ENCODE results near the gene GSTK1.

The GSTK1 gene

DNA sequence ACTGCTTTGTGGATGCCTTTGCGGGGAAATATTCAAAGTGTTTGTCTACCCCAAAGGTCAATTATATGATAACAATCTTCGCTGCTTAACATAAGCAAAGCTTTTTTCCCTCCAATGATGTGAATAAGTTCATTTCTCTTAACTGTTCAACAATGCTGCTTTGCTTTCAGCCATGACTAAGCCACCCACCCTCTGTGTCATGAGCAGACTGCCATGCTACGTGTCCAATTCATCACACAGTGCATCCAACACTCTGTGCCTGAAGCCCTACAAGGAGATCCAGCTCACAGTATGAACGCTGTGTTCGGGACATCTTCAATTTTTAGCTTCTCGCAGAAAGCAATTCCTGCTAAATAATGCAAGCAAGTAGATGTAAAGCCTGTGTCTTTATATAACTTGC, 47.1 kb upstream of the GSTK1 start:
- Histone ChIP-seq H3K4me3 (ENCODE audit: low read depth, low read length) (no peak overlapping the region), H3K36me3 (ENCODE audit: control insufficient read depth in 2 of 2, insufficient read depth in 1 of 2, low read length in 2 of 2) (no peaks in the 10 kb centered on the region), H3K27ac (ENCODE audit: extremely low read depth, low read depth, low read length) (no peak overlapping the region), H3K4me1 (ENCODE audit: control insufficient read depth, insufficient read depth, low read length) (no peaks in the 10 kb centered on the region), H3K9me3 (ENCODE audit: control insufficient read depth, insufficient read depth, low read depth, low read length) (no peaks in the 10 kb centered on the region)
- TF ChIP-seq ZNF843 (tag by site-specific recombination; IDR thresholded peaks at IDR 0.05) (no peak), ZNF140 (tag by site-specific recombination; IDR thresholded peaks at IDR 0.05) (no peak), ZNF175 (tag by site-specific recombination; IDR thresholded peaks at IDR 0.05) (no peak), MEIS1 (CRISPR knock-in tag; IDR thresholded peaks at IDR 0.05; ENCODE audit: borderline replicate concordance) (no peak), ZNF274 (IDR thresholded peaks at IDR 0.05; ENCODE audit: low read length) (no peak), ZNF274 (tag by site-specific recombination; IDR thresholded peaks at IDR 0.05; ENCODE audit: borderline replicate concordance) (no peak)
- TF ChIP-seq, protein P1, sequence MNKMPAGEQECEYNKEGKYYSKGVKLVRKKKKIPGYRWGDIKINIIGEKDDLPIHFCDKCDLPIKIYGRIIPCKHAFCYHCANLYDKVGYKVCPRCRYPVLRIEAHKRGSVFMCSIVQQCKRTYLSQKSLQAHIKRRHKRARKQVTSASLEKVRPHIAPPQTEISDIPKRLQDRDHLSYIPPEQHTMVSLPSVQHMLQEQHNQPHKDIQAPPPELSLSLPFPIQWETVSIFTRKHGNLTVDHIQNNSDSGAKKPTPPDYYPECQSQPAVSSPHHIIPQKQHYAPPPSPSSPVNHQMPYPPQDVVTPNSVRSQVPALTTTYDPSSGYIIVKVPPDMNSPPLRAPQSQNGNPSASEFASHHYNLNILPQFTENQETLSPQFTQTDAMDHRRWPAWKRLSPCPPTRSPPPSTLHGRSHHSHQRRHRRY (tag by site-specific recombination; IDR thresholded peaks at IDR 0.05): no peak
- TF ChIP-seq, protein P2, sequence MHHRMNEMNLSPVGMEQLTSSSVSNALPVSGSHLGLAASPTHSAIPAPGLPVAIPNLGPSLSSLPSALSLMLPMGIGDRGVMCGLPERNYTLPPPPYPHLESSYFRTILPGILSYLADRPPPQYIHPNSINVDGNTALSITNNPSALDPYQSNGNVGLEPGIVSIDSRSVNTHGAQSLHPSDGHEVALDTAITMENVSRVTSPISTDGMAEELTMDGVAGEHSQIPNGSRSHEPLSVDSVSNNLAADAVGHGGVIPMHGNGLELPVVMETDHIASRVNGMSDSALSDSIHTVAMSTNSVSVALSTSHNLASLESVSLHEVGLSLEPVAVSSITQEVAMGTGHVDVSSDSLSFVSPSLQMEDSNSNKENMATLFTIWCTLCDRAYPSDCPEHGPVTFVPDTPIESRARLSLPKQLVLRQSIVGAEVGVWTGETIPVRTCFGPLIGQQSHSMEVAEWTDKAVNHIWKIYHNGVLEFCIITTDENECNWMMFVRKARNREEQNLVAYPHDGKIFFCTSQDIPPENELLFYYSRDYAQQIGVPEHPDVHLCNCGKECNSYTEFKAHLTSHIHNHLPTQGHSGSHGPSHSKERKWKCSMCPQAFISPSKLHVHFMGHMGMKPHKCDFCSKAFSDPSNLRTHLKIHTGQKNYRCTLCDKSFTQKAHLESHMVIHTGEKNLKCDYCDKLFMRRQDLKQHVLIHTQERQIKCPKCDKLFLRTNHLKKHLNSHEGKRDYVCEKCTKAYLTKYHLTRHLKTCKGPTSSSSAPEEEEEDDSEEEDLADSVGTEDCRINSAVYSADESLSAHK (tag by site-specific recombination; IDR thresholded peaks at IDR 0.05): no peak
- ChIA-PET CTCF (interaction anchor here (0.5 to 5.3 kb wide), 32 partner anchors 8 to 1614 kb away, joined by 3 to 148 read pairs (median 5); partner anchors contain the start of gene EPHB6), POLR2A (no interaction called here)

DNA sequence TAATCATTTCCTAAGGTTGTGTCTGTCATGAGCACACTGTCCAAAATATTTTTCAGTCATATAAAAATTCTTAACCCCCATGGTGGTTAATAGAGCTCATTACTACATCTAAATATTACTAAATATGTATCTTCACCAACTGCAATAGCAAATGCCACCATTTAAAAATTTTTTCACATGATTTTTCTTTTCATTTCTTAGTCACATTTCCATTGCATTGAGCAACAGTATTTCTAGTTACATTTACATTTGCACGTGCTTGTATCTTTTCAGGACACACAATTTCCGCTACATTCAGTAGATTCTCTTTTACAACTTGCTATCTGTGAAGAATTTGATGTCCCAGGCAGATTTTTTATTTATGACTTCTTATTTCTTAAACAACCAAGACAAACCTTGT, 46.6 kb upstream of the GSTK1 start:
- no peaks in the 10 kb centered on the region for H3K9me3 ChIP-seq (ENCODE audit: control insufficient read depth, insufficient read depth, low read depth, low read length)
- no peak overlapping the region for H3K4me3 ChIP-seq (ENCODE audit: low read depth, low read length)
- no peaks in the 10 kb centered on the region for H3K4me1 ChIP-seq (ENCODE audit: control insufficient read depth, insufficient read depth, low read length)
- no peaks in the 10 kb centered on the region for H3K36me3 ChIP-seq (ENCODE audit: control insufficient read depth in 2 of 2, insufficient read depth in 1 of 2, low read length in 2 of 2)
- H3K27ac ChIP-seq (ENCODE audit: extremely low read depth, low read depth, low read length): no peak overlapping the region
- ChIA-PET POLR2A (no interaction called here), CTCF (interaction anchor here (0.6 to 5.3 kb wide), 18 partner anchors 12 to 1614 kb away, joined by 3 to 148 read pairs (median 6); no protein-coding TSS in a partner anchor)
- TF ChIP-seq ZNF423 (tag by site-specific recombination; IDR thresholded peaks at IDR 0.05) (no peak), ZNF654 (tag by site-specific recombination; IDR thresholded peaks at IDR 0.05; ENCODE audit: low read depth) (no peak), MYNN (tag by site-specific recombination; IDR thresholded peaks at IDR 0.05; ENCODE audit: borderline replicate concordance) (no peak), ZNF2 (tag by site-specific recombination; IDR thresholded peaks at IDR 0.05) (no peak), ZNF169 (tag by site-specific recombination; IDR thresholded peaks at IDR 0.05) (no peak), ZNF571 (tag by site-specific recombination; IDR thresholded peaks at IDR 0.05) (no peak), SCRT2 (tag by site-specific recombination; IDR thresholded peaks at IDR 0.05) (no peak), ZNF776 (tag by site-specific recombination; IDR thresholded peaks at IDR 0.05; ENCODE audit: borderline replicate concordance) (no peak), GLI2 (tag by site-specific recombination; IDR thresholded peaks at IDR 0.05; ENCODE audit: borderline replicate concordance, low read depth) (no peak), ZBTB21 (tag by site-specific recombination; IDR thresholded peaks at IDR 0.05) (no peak), ZNF791 (tag by site-specific recombination; IDR thresholded peaks at IDR 0.05) (no peak), ZNF184 (tag by site-specific recombination; IDR thresholded peaks at IDR 0.05) (no peak)
- TF ChIP-seq, protein P3, sequence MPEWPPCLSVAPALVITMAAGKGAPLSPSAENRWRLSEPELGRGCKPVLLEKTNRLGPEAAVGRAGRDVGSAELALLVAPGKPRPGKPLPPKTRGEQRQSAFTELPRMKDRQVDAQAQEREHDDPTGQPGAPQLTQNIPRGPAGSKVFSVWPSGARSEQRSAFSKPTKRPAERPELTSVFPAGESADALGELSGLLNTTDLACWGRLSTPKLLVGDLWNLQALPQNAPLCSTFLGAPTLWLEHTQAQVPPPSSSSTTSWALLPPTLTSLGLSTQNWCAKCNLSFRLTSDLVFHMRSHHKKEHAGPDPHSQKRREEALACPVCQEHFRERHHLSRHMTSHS (tag by site-specific recombination; IDR thresholded peaks at IDR 0.05): no peak
- TF ChIP-seq, protein P4, sequence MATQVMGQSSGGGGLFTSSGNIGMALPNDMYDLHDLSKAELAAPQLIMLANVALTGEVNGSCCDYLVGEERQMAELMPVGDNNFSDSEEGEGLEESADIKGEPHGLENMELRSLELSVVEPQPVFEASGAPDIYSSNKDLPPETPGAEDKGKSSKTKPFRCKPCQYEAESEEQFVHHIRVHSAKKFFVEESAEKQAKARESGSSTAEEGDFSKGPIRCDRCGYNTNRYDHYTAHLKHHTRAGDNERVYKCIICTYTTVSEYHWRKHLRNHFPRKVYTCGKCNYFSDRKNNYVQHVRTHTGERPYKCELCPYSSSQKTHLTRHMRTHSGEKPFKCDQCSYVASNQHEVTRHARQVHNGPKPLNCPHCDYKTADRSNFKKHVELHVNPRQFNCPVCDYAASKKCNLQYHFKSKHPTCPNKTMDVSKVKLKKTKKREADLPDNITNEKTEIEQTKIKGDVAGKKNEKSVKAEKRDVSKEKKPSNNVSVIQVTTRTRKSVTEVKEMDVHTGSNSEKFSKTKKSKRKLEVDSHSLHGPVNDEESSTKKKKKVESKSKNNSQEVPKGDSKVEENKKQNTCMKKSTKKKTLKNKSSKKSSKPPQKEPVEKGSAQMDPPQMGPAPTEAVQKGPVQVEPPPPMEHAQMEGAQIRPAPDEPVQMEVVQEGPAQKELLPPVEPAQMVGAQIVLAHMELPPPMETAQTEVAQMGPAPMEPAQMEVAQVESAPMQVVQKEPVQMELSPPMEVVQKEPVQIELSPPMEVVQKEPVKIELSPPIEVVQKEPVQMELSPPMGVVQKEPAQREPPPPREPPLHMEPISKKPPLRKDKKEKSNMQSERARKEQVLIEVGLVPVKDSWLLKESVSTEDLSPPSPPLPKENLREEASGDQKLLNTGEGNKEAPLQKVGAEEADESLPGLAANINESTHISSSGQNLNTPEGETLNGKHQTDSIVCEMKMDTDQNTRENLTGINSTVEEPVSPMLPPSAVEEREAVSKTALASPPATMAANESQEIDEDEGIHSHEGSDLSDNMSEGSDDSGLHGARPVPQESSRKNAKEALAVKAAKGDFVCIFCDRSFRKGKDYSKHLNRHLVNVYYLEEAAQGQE (tag by site-specific recombination; IDR thresholded peaks at IDR 0.05): no peak
- TF ChIP-seq, protein P5, sequence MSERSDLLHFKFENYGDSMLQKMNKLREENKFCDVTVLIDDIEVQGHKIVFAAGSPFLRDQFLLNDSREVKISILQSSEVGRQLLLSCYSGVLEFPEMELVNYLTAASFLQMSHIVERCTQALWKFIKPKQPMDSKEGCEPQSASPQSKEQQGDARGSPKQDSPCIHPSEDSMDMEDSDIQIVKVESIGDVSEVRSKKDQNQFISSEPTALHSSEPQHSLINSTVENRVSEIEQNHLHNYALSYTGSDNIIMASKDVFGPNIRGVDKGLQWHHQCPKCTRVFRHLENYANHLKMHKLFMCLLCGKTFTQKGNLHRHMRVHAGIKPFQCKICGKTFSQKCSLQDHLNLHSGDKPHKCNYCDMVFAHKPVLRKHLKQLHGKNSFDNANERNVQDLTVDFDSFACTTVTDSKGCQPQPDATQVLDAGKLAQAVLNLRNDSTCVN (tag by site-specific recombination; optimal IDR thresholded peaks at IDR 0.05): no peak
- TF ChIP-seq, protein P6, sequence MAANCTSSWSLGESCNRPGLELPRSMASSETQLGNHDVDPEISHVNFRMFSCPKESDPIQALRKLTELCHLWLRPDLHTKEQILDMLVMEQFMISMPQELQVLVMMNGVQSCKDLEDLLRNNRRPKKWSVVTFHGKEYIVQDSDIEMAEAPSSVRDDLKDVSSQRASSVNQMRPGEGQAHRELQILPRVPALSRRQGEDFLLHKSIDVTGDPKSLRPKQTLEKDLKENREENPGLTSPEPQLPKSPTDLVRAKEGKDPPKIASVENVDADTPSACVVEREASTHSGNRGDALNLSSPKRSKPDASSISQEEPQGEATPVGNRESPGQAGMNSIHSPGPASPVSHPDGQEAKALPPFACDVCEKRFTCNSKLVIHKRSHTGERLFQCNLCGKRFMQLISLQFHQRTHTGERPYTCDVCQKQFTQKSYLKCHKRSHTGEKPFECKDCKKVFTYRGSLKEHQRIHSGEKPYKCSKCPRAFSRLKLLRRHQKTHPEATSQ (tag by site-specific recombination; IDR thresholded peaks at IDR 0.05): no peak

Data from HEK293 (cell line).